Activated CD8-positive, alpha-beta T cell treated with anti-CD3 and anti-CD28 coated beads for 36 hours (primary cell): Measurements from ENCODE around the gene PLA2G2E. TPM values are rescaled to one million over a fixed set of nuclear protein-coding genes. Genes with fewer than 3 reads are reported as not detected.

Source experiments
- ATAC-seq: fragments of 200-7000 bp; cut with Tn5 transposase; one replicate; pipeline ENCODE4 v1.10.0; 2021; ENCODE audit warnings: mild to moderate bottlenecking, moderate library complexity
- CTCF ChIA-PET: fragments of 350-600 bp; sonication (Branson Sonifier 250); formaldehyde crosslinking; loops from one replicate; lab custom pipeline; 2021; ENCODE audit warnings: antibody characterized with exemption; lab: Charles Lee
- POLR2A ChIA-PET: fragments of 350-600 bp; sonication (Branson Sonifier 250); formaldehyde crosslinking; loops from one replicate; lab custom pipeline; 2021; ENCODE audit warnings: antibody characterized with exemption; lab: Charles Lee
- DNase-seq: peaks from one replicate; pipeline ENCODE4 v3.0.0-alpha.2; 2020
- H3K27ac Mint-ChIP-seq: one replicate; pipeline ENCODE4 v1.8.0; 2021; ENCODE audit warnings: mild to moderate bottlenecking, mixed read lengths
- H3K27me3 Mint-ChIP-seq: one replicate; pipeline ENCODE4 v1.8.0; 2021; ENCODE audit warnings: mixed read lengths
- H3K36me3 Mint-ChIP-seq: one replicate; pipeline ENCODE4 v1.8.0; 2021; ENCODE audit warnings: low read depth, mixed read lengths
- H3K4me1 Mint-ChIP-seq: one replicate; pipeline ENCODE4 v1.8.0; 2021; ENCODE audit warnings: low read depth, mixed read lengths
- H3K4me3 Mint-ChIP-seq: one replicate; pipeline ENCODE4 v1.8.0; 2021; ENCODE audit warnings: mild to moderate bottlenecking, moderate library complexity, mixed read lengths
- H3K9me3 Mint-ChIP-seq: one replicate; pipeline ENCODE4 v1.8.0; 2021; ENCODE audit warnings: mixed read lengths
- CTCF ChIP-seq: fragments of 200-600 bp; IDR thresholded peaks from one replicate; pipeline ENCODE4 v1.8.0; 2022; ENCODE audit warnings: antibody characterized with exemption, mild to moderate bottlenecking
- intact Hi-C: fragments of 100-400 bp; cut with micrococcal nuclease; formaldehyde crosslinking; loops from one replicate; pipeline ENCODE4 v1.10.0; 2022
- total RNA-seq, 2 experiments: library from RNA; stranded (reverse); gene quantifications; one replicate each; pipeline ENCODE4 v1.2.3, GENCODE V29; 2021

Gene PLA2G2E
- total RNA-seq, 2 experiments from 2014 or later: not detected

- no peak for TF ChIP-seq CTCF
- no peak overlapping the region for H3K27ac Mint-ChIP-seq
- no peak overlapping the region for H3K4me3 Mint-ChIP-seq
- H3K27me3 Mint-ChIP-seq: no peaks in the 10 kb centered on the region
- peaks cover 25% of the 10 kb centered on the region for H3K36me3 Mint-ChIP-seq
- ATAC-seq (no peak), DNase-seq (no peak)
- no peaks in the 10 kb centered on the region for H3K9me3 Mint-ChIP-seq
- intact Hi-C loops: no loop called here
- ChIA-PET POLR2A (no interaction called here), CTCF (no interaction called here)
- peaks cover 13% of the 10 kb centered on the region for H3K4me1 Mint-ChIP-seq
These were observed 31.3 kb downstream of the PLA2G2E start for GRCh38 chr1:19892129-19892528.

GRCh38 chr1:19889656-19890055, 33.8 kb downstream of the PLA2G2E start:
- peaks cover 24% of the 10 kb centered on the region for H3K4me1 Mint-ChIP-seq
- H3K36me3 Mint-ChIP-seq: peaks cover 19% of the 10 kb centered on the region
- no peak overlapping the region for H3K27ac Mint-ChIP-seq
- ChIA-PET POLR2A (interaction anchor here (0.7 kb wide), 1 partner anchor 649 kb away, joined by 3 read pairs; no protein-coding TSS in a partner anchor), CTCF (interaction anchor here (1.1 to 1.4 kb wide), 2 partner anchors 77 to 306 kb away, joined by 3 to 4 read pairs; no protein-coding TSS in a partner anchor)
- intact Hi-C loops: no loop called here
- no peak for TF ChIP-seq CTCF
- H3K9me3 Mint-ChIP-seq: no peaks in the 10 kb centered on the region
- H3K27me3 Mint-ChIP-seq: no peaks in the 10 kb centered on the region
- no peak overlapping the region for H3K4me3 Mint-ChIP-seq
- DNase-seq (no peak), ATAC-seq (no peak)

- H3K36me3 Mint-ChIP-seq: peaks cover 17% of the 10 kb centered on the region
- H3K4me3 Mint-ChIP-seq: no peak overlapping the region
- no peak for TF ChIP-seq CTCF
- DNase-seq (no peak), ATAC-seq (no peak)
- CTCF ChIA-PET: no interaction called here
- peaks cover 38% of the 10 kb centered on the region for H3K4me1 Mint-ChIP-seq
- intact Hi-C loops: no loop called here
- H3K9me3 Mint-ChIP-seq: no peaks in the 10 kb centered on the region
- H3K27me3 Mint-ChIP-seq: no peaks in the 10 kb centered on the region
- POLR2A ChIA-PET: no interaction called here
- H3K27ac Mint-ChIP-seq: no peak overlapping the region
These were observed 35.3 kb downstream of the PLA2G2E start for GRCh38 chr1:19888112-19888511.

GRCh38 chr1:19885821-19886220, 37.6 kb downstream of the PLA2G2E start:
- Mint-ChIP-seq H3K27me3 (no peaks in the 10 kb centered on the region), H3K9me3 (no peaks in the 10 kb centered on the region), H3K36me3 (peaks cover 5% of the 10 kb centered on the region), H3K4me3 (no peak overlapping the region), H3K4me1 (peaks cover 46% of the 10 kb centered on the region), H3K27ac (no peak overlapping the region)
- ChIA-PET POLR2A (no interaction called here), CTCF (interaction anchor here (1.3 kb wide), 1 partner anchor 266 kb away, joined by 4 read pairs; no protein-coding TSS in a partner anchor)
- intact Hi-C loops: no loop called here
- ATAC-seq: no peak
- TF ChIP-seq CTCF: no peak
- DNase-seq: no peak

GRCh38 chr1:19884312-19884711, 39.1 kb downstream of the PLA2G2E start:
- Mint-ChIP-seq H3K27me3 (no peaks in the 10 kb centered on the region), H3K4me1 (peaks cover 44% of the 10 kb centered on the region), H3K9me3 (no peaks in the 10 kb centered on the region), H3K4me3 (no peak overlapping the region), H3K36me3 (peaks cover 3% of the 10 kb centered on the region), H3K27ac (no peak overlapping the region)
- ChIA-PET CTCF (interaction anchor here (1.3 kb wide), 1 partner anchor 268 kb away, joined by 4 read pairs; no protein-coding TSS in a partner anchor), POLR2A (no interaction called here)
- intact Hi-C loops: no loop called here
- no peak for TF ChIP-seq CTCF
- no peak for DNase-seq
- ATAC-seq: no peak
